HG02678 (cell line): ENCODE results near the gene CA12.
"Not testable (repeated sequence)": the region's sequence is repeated elsewhere in the genome, so short reads cannot be mapped to it uniquely, and the experiment has no call there.

Experiments
- ATAC-seq: cut with Tn5 transposase; IDR thresholded peaks from one replicate; pipeline ENCODE4 v1.9.1; 2021; ENCODE audit warnings: mild to moderate bottlenecking, moderate library complexity; ENCODE audit not compliant: unreplicated experiment

CA12 gene

DNA sequence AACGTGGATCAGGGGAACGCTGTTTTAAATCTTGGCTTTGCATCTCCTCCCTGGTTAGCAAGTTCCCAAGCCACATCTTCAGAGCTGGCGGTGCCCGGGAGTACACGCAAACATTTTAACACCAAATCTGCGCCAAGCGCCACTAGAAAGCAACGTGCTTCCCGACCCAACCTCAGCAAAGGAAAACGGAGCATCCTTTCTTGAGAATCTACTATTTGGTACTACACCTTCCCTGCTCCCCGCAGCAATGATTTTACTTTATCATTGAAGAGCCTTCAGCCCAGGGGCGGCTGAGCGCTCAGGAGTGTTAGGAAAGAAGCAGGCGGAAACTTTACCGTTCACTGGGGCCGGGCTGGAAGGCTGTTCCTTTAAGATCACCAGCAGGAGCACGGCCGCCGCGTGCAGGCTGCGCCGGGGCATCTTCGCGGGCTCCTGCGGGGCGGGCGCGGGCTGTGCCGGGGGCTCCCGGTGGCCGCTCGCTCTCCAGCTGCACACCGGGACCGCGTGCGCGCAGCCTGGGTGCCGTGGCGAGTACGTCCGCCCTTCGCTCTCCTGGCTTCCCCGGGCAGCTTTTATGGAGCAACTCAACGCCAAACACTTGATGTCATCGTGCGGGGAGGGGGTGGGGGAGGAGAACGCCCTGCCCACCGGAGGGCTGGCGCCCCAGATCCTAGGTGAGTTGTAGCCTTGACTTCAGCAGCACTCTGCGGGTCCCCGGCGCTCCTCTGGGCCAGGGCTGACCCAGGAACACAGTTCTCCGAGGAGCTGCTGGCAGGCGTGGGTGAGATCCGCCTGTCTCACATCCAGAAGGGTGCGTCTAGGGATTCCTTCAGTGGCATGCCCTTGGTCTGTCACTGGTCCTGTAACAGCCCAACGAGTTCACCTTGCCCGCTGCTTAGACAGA lies at the start of gene CA12:
Gene CA12 (minus strand): TSS at position 546 of the 904 bp plus-strand sequence. CDS start 126 bp downstream, at position 420.
- ATAC-seq, result no peak

DNA sequence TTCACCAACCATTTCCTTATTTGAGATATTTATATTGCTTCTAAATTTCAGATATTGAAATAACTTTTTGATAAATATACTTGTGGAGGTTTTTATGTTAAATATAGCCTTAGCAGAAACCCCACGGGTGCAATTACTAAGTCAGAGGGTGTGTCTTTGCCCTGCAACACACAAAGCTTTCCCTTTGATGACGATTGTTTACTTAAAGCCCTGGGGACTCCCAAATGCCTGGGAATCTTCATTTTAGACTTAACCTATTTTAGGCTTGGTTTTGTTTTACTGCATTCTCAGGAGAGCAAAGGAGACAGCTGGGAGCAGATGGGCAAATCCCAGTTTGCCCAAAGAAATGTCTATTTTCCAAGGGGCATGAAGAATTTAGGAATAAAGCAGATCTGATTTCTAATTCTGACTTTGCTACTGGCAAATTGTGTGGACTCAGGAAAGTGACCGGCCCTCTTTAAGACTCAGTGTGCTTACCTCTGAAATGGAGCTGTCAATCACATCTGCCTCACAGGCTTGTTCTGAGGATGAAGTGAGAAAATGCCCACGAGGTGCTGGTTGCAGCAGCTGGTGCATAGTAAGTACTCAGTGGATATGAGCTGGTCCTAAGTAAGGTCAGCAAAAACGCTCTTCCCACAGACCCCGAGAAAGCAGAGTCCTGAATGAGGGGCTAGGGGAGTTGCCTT lies 49.3 kb upstream of the CA12 start:
- ATAC-seq, result no peak

DNA sequence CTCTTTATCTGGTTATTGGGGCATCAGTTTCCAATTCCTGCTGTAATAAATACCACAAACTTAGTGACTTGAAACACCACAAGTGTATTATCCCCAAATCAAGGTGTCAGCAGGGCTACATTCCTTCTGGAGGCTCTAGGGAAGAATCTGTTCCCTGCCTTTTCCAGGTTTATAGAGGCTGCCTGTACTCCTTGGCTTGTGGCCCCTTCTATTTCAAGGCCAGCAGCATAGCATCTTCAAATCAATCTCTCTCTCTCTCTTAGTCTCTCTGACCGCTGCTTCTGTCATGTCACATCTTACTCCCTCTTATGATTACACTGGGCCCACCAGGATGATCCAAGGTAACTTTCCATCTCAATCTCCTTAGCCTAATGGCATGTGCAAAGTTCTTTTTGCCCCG lies 44.9 kb upstream of the CA12 start:
- no peak for ATAC-seq

DNA sequence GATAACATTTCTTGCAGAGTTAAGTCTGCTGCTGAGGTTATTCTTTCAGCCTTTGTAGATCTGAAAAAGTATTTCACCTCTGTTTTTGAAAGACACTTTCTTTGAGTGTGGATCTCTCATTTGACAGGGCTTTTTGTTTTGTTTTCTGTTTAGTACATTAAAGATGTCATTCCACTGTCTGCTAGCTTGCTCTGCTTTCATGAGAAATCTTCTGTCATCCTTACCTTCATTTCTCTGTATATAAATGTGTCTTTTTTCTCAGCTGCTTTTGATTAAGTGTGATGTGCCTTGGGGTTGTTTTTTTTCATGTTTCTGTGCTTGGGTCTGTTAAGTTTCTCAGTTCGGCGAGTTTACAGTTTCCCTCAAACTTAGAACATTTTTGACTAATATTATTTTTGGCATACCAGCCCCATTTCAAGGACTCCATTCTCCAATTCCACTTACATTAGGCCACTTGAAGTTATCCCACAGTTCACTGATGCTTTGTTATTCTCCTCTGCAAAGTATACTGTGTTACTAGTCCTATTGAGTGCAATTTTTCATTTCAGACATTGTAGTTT lies 43.9 kb upstream of the CA12 start:
- ATAC-seq, result no peak

DNA sequence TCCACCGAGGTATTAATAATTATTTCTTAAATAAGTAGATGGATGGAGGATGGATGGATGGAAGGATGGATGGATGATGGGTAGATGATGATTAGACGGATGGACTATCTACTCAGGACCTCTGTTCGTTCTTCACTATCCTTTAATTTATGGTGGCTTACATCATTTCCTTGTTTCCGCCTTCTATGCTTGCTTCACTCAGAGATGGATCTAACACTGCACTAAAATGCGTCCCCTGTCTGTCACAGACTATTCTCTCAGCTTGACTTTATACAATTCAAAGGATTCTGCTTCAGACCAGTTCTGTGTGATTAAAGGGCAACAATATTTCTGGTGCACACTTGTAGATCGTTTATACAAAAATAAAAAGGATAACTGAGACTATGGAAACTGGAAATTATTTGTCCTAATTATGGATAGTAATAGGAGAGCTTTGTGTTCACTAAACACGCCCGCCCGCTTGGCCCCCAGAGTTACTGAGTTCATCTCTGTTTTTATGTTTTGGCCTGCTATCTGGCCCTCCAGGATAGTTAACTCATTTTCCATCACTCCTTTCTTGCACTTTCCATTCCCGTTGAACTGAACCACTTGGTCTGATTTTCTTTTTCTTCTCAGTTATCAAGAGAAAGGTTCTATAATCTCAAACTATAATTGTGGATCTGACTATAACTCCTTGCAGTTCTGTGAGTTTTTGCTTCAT lies 41.4 kb upstream of the CA12 start:
- no peak for ATAC-seq

DNA sequence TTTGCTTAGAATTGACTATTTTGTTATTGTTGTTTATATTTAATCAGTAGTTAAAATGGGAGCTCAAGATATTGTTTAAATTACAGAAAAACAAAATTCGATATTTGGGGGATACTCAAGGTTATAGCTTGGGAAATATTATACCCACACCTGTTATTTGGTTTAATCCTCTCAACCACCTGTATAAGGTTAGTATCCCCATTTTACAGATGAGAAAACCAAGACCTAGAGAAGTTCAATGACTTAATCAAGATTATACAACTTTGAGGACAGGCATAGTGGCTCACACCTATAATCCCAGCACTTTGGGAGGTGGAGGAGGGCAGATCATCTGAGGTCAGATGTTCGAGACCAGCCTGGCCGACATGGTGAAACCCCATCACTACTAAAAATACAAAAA lies 39.8 kb upstream of the CA12 start:
- no peak for ATAC-seq

DNA sequence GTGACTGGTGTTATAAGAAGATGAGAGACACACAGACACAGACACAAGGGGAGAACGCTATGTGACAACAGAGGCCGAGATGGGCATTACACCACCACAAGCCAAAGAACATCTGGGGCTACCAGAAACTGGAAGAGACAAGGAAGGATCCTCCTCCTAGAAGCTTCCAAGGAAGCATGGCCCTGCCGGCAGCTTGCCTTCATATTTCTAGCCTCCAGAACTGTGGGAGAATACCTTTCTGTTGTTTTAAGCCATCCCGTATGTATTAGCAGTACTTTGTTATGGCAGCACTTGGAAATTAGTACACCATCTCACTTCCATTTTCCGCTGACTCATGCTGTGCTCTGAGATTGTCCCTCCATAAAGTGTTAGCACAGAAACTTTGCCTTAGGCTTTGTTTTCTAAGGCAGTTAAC lies 38.7 kb upstream of the CA12 start:
- ATAC-seq, result no peak

DNA sequence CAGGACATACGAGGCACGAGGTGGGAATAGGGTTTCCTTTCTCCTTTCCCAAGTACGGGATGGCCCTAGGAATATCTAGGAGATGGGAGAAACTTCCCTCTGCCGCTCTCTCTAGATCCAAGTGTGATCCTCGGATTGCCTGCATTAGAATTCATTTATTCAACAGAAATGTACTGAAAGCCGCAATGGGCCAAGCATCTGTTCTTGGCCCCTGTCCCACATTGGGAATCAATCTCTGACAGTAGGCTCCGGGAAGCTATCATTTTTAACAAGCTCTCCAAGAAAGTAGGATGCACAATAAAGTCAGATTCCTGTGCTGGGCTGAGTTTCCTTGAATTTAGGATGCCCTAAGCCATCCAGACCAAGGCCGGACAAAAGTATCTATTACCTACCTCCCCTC lies 37.2 kb upstream of the CA12 start:
- ATAC-seq, result no peak

DNA sequence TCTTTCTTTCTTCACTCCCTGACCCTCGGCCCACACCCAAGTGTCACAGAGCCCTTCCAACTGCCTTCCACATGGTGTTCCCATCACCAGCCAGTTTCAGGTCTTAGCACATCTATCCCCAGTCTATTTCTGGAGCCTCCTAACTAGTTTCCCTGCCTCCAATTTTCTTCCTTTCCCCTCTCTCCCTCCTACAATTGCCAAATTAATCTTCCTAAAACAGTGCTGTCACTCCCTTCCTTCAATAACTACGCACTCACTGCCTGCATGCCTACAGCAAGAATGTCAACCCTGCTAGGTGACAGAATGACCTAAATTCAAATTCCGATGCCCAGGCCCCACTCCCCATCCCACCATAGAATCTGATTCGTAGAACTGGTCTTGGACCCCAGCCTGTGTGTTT lies 36.1 kb upstream of the CA12 start:
- ATAC-seq, result no peak

DNA sequence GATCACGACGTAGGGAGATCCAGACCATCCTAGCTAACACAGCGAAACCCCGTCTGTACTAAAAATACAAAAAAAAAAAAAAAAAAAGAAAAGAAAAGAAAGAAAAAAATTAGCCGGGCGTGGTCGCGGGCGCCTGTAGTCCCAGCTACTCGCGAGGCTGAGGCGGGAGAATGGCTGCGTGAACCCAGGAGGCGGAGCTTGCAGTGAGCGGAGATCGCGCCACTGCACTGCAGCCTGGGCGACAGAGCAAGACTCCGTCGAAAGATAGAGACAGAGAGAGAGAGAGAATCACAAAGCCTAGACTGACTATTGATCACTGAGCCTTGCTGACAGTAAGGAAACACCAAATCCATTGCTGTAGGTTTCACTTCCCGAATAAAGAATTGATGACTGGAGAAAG lies 35.6 kb upstream of the CA12 start:
- not testable (repeated sequence) for ATAC-seq

DNA sequence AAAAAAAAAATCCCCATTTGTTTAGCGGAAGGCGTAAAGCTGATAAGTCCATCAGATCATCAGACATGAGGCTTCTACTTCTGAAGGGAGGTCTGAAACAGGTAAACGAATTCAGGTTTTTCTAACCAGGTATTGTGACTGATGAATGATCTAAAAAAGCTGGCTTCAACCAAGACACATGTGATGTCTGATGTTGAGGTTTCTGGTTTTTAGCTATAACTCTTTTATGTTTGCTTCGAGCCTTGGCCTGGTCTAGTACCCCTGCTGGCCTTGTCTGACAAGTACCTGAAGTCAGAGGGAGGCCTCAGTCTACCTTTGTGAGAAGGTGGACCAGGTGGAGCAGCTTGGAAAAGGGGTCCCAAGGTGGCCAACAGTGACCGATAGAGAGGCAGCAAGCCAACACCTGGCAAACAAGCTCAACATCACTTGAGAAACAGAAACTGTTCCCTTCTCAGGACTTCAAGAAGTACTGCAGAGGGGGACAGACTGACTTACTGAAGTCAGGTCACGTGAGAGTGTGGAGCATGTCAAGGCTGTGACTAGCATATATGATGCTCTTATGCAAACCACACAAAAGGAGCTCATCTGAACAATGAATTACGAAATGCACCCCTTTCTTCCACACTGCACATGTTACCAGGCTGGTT lies 33.0 kb upstream of the CA12 start:
- ATAC-seq, result no peak

DNA sequence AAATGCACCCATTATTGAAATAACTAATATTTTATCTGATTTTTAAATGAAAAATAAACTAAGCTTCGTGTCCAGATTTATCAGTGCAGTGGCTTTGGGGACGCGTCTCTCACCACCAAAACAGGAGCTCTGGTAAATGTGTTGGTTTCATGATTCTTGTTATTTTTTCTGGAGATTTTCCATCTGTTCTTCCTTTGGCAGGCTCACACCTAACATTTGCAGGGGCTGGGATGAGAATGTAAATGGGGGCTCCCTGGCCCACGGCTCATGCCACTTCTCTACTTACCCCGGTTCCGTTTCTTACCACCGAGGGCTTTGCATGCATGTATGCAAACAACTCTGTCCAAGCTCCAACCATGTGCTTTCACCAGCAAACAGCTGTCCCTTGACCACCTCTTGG lies 30.9 kb upstream of the CA12 start:
- no peak for ATAC-seq

DNA sequence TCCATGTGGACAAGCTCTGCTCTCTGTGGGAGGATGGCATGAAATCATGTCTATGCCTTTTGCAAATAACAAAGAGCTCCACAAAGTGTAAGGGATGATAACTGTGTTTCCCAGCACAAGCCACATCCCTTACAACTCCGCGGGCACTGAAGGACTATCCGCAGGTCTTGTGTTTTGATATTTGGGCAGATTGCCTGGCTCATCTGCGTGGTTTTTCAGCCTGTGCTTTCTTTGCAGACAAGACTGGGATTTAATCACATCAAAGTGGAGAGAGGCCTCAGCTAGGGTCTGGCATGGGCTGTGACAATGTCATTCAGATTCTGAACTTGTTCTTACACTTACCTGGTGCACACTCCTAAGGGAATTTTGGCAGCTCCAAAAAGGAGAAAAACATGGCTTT lies 30.2 kb upstream of the CA12 start:
- ATAC-seq, result no peak

DNA sequence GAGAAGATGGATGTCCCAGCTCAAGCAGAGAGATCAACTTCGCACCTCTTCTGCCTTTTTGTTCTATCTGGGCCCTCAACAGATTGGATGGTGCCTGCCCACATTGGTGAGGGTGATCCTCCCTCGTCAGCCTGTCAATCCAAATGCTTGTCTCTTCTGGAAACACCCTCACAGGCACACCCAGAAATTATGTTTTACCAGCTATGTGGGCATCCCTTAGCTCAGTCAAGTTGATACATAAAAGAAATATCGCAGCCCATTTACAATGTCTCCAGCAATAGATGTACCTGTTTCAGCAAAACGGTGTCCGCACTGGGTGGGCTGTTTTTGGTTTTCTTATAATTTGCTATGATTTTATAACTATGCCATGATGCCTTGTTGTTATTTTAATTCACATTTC lies 27.5 kb upstream of the CA12 start:
- no peak for ATAC-seq

DNA sequence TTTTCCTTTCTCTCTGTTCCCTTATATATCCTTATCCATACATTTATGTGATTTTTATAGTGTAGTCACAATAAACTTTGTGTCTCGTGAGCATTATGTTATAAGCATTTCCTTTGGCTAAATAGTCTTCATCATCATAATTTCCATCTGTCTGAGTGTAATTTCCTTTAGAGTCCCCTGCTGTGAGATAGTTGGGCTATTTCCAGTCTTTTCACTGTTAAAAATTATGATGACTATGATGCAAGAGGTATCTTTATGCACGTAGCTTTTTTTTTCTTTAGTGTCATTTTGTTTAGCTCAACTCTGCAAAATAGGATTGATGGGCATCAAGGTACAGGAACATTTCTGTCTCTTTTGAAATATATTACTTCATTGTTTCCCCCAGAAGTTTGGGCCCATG lies 26.9 kb upstream of the CA12 start:
- no peak for ATAC-seq

DNA sequence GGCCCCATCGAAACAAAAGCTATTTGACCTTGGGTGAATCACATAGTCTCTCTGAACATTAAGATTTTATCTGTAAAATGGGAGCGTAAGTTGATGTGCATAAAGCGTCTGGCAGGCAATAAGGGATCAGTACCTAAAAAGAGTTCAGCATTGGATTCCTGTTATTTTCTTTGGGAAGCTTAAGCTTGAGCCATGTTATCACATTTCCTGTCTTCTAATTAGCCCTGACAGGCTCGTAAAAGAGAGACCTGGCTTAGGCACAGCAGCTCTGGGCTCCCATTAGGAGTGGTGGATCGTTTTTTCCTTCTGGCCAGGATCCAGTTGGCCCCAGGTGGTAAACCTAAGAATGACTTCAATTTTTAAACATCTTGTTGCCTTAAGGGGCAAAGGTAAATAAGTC lies 26.0 kb upstream of the CA12 start:
- ATAC-seq, result no peak

DNA sequence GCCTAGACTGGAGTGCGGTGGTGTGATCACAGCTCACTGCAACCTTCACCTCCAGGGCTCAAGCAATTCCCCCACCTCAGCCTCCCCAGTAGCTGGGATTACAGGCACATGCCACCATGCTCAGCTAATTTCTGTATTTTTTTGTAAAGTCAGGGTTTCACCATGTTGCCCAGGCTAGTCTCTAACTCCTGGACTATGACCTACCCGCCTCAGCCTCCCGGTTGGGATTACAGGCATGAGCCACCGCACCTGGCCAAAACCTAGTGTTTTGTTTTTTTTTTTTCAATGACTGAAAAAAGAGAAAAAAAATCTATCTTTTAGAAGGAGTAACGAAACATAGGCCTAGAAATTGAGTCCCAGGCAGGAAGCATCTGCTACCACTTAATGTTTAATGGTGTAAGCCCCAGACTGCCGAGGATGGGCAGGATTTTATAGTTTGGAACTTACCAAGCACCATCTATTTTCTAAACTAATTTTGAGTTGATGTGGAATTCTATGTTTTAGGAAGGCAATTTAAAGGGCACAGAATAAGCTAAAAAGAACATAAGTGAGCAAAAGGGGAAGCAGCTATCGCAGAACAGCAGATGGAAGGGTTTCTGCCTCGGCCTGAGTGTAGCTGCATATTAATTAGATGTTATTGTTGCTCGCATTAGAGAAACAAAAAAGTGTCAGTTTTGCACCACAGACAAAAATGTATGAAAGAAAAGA lies 24.2 kb upstream of the CA12 start:
- no peak for ATAC-seq

DNA sequence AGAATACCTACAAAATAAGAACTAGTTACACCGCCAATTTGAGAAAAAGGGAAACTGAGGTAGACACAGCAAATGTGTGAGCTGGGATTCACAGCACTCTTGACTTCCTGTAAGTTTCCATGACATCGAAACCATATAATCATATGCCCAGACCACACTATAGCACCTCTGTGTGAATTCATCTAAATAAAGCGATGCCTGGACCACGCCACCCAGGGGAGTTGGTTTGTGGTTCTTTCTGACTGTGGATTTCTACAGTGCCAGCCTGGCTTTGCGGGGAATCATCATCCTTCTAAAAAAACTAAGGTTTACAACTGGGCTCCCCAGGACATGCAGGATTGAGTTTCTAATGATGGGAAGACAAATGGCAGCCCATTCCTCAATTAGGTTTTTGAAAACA lies 23.5 kb upstream of the CA12 start:
- ATAC-seq, result no peak

DNA sequence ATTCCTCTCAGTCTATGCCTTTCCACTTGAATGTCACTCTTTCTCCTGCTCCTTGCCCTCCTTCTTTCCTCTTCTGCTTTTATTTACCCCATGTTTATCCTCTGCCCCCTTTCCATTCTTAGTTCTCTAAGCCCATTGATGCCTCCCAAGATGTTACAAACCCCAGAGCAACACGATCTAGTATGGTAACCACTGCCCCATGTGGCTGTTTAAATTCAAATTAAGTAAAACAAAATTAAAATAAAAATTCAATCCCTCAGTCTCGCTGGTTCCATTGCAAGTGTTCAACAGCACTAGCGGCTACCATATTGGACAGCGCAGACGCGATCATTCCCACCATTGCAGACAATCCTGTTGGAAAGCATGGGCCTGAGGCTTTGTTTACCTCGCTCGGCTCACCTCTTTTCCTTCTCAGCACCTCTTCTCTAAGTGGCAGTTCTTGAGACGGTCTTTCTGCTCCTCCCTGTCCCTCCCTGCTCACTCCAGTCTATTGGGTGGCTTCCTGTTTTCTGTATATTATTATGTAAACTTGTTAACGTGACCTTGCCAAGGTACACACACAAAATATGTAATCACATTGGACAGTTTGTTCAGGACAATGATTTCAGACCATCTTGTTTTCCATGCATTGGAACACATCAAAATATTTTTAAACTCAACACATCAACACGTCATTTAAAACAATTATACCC lies 21.8 kb upstream of the CA12 start:
- ATAC-seq, result no peak
